Muscle layer of colon (tissue), 2 donors: ENCODE results near the gene PHF5A.

Experiments
- H3K27ac ChIP-seq: one replicate; pipeline ENCODE4 v1.7.0; 2013; ENCODE audit warnings: low read depth, mild to moderate bottlenecking, low read length, moderate library complexity
- H3K27me3 ChIP-seq, 2 donors: one replicate each; pipeline ENCODE4 v1.7.0; 2013; ENCODE audit warnings: low read length in 2 of 2, mild to moderate bottlenecking in 2 of 2; ENCODE audit not compliant: insufficient read depth in 2 of 2, control insufficient read depth in 1 of 2
- H3K36me3 ChIP-seq: one replicate; pipeline ENCODE4 v1.7.0; 2013; ENCODE audit warnings: mild to moderate bottlenecking, low read length; ENCODE audit not compliant: insufficient read depth
- H3K4me1 ChIP-seq: one replicate; pipeline ENCODE4 v1.7.0; 2013; ENCODE audit warnings: mild to moderate bottlenecking, low read length; ENCODE audit not compliant: insufficient read depth
- H3K4me3 ChIP-seq, 2 donors: one replicate each; pipeline ENCODE4 v1.7.0; 2013; ENCODE audit warnings: low read length in 2 of 2, low read depth in 1 of 2, mild to moderate bottlenecking in 1 of 2, moderate library complexity in 1 of 2
- H3K9ac ChIP-seq: one replicate; pipeline ENCODE4 v1.7.0; 2013; ENCODE audit warnings: low read length
- H3K9me3 ChIP-seq: one replicate; pipeline ENCODE4 v1.7.0; 2013; ENCODE audit warnings: mild to moderate bottlenecking, low read length
- donor health status: abdominal sarcoma.
- donor health status: Adenocarcinoma of cecum.

Gene PHF5A

GRCh38 chr22:41468381-41469217, at the start of gene PHF5A, which contains the start of gene ACO2:
PHF5A (minus strand) TSS chr22:41468692; CDS start chr22:41468653, 39 bp downstream.
ACO2 (plus strand) TSS chr22:41469117; CDS start chr22:41469147, 30 bp downstream.
- H3K27ac ChIP-seq: peak within 1 kb of the TSS; percentile 96
- H3K36me3 ChIP-seq: peaks cover 47% of the 10 kb centered on the region
- no peaks in the 10 kb centered on the region for H3K9me3 ChIP-seq
- H3K4me3 ChIP-seq: peak within 1 kb of the TSS; percentile 33 to 91
- H3K9ac ChIP-seq: peak within 1 kb of the TSS; percentile 92
- peaks cover 27% of the 10 kb centered on the region for H3K4me1 ChIP-seq
- no peaks in the 10 kb centered on the region for H3K27me3 ChIP-seq

GRCh38 chr22:41518048-41518347, 49.5 kb upstream of the PHF5A start:
- Histone ChIP-seq H3K4me1 (peaks cover 15% of the 10 kb centered on the region), H3K4me3 (no peak overlapping the region), H3K9ac (no peak overlapping the region), H3K27ac (no peak overlapping the region), H3K27me3 (no peaks in the 10 kb centered on the region), H3K36me3 (peaks cover 47% of the 10 kb centered on the region), H3K9me3 (no peaks in the 10 kb centered on the region)

- no peak overlapping the region for H3K27ac ChIP-seq
These were observed 48.9 kb upstream of the PHF5A start for GRCh38 chr22:41517172-41518047.

GRCh38 chr22:41516462-41516861, 48.0 kb upstream of the PHF5A start:
- no peak overlapping the region for H3K4me3 ChIP-seq
- no peaks in the 10 kb centered on the region for H3K27me3 ChIP-seq
- peaks cover 30% of the 10 kb centered on the region for H3K4me1 ChIP-seq
- no peak overlapping the region for H3K27ac ChIP-seq
- no peak overlapping the region for H3K9ac ChIP-seq
- no peaks in the 10 kb centered on the region for H3K9me3 ChIP-seq
- H3K36me3 ChIP-seq: peaks cover 61% of the 10 kb centered on the region

More at GRCh38 chr22:41517172-41518047, 48.9 kb upstream of the PHF5A start:
- Histone ChIP-seq H3K27me3 (no peaks in the 10 kb centered on the region), H3K4me1 (peaks cover 21% of the 10 kb centered on the region), H3K9me3 (no peaks in the 10 kb centered on the region), H3K4me3 (no peak overlapping the region), H3K9ac (no peak overlapping the region), H3K36me3 (peaks cover 53% of the 10 kb centered on the region)

- no peak overlapping the region for H3K27ac ChIP-seq
- no peak overlapping the region for H3K4me3 ChIP-seq
- peaks cover 33% of the 10 kb centered on the region for H3K4me1 ChIP-seq
- H3K36me3 ChIP-seq: peaks cover 63% of the 10 kb centered on the region
- no peaks in the 10 kb centered on the region for H3K27me3 ChIP-seq
- H3K9me3 ChIP-seq: no peaks in the 10 kb centered on the region
- H3K9ac ChIP-seq: no peak overlapping the region
These were observed 44.9 kb upstream of the PHF5A start for GRCh38 chr22:41513391-41513790.

- Histone ChIP-seq H3K9me3 (no peaks in the 10 kb centered on the region), H3K27me3 (no peaks in the 10 kb centered on the region), H3K27ac (peak overlapping the region; percentile 41), H3K4me3 (no peak overlapping the region), H3K36me3 (peaks cover 71% of the 10 kb centered on the region), H3K9ac (no peak overlapping the region), H3K4me1 (peaks cover 26% of the 10 kb centered on the region)
These were observed 44.1 kb upstream of the PHF5A start for GRCh38 chr22:41512421-41513194.

DNA sequence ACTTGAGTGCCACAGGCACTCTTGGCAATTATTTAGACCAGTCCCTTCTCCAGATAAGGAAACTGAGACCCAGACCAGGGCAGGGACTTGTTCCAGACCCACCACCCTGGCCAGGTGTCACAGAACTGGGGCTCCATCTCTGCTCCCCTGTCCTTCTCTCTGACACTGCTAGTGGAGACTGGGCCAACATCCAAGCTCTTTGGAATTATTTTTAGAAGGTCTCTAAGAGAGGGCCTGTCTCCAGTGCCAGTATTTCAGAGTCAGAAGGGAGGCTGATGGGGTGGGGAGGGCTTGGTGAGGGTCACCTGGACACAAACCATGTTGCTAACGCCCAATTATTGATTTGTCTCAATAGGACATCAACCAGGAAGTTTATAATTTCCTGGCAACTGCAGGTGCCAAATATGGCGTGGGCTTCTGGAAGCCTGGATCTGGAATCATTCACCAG, 43.1 kb upstream of the PHF5A start:
- H3K4me1 ChIP-seq: peaks cover 24% of the 10 kb centered on the region
- no peaks in the 10 kb centered on the region for H3K9me3 ChIP-seq
- no peak overlapping the region for H3K9ac ChIP-seq
- no peak overlapping the region for H3K4me3 ChIP-seq
- peaks cover 78% of the 10 kb centered on the region for H3K36me3 ChIP-seq
- no peak overlapping the region for H3K27ac ChIP-seq
- no peaks in the 10 kb centered on the region for H3K27me3 ChIP-seq

- H3K4me3 ChIP-seq: no peak overlapping the region
- H3K9me3 ChIP-seq: no peaks in the 10 kb centered on the region
- no peak overlapping the region for H3K27ac ChIP-seq
- H3K4me1 ChIP-seq: peaks cover 24% of the 10 kb centered on the region
- H3K36me3 ChIP-seq: peaks cover 57% of the 10 kb centered on the region
- no peak overlapping the region for H3K9ac ChIP-seq
- no peaks in the 10 kb centered on the region for H3K27me3 ChIP-seq
These were observed 40.3 kb upstream of the PHF5A start for GRCh38 chr22:41508770-41509170.

DNA sequence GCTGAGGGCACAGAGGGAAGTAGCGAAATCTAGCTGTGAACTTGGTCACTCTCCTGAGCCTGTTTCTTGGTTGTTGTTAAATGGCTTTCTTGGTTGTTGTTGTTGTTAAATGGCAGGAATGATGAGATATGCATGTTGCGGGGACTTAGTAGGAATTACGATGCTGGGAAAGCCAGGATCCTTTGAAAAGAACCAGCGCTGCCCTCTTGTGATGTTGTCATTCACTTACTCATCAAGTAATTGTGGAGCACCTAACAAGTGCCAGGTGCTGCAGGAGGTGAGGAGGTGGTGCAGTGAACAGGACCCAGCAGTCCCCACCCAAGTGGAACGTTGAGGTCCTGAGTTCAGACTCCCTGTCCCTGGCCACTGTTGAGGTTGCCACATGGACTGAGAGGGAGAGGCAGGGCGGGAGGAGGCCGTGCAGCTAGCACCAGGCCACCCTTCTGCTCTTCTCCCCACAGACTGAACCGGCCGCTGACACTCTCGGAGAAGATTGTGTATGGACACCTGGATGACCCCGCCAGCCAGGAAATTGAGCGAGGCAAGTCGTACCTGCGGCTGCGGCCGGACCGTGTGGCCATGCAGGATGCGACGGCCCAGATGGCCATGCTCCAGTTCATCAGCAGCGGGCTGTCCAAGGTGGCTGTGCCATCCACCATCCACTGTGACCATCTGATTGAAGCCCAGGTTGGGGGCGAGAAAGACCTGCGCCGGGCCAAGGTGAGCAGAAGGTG, 39.0 kb upstream of the PHF5A start:
- H3K36me3 ChIP-seq: peaks cover 48% of the 10 kb centered on the region
- H3K9me3 ChIP-seq: no peaks in the 10 kb centered on the region
- H3K27ac ChIP-seq: no peak overlapping the region
- peaks cover 13% of the 10 kb centered on the region for H3K4me1 ChIP-seq
- H3K4me3 ChIP-seq: no peak overlapping the region
- no peaks in the 10 kb centered on the region for H3K27me3 ChIP-seq
- H3K9ac ChIP-seq: no peak overlapping the region

DNA sequence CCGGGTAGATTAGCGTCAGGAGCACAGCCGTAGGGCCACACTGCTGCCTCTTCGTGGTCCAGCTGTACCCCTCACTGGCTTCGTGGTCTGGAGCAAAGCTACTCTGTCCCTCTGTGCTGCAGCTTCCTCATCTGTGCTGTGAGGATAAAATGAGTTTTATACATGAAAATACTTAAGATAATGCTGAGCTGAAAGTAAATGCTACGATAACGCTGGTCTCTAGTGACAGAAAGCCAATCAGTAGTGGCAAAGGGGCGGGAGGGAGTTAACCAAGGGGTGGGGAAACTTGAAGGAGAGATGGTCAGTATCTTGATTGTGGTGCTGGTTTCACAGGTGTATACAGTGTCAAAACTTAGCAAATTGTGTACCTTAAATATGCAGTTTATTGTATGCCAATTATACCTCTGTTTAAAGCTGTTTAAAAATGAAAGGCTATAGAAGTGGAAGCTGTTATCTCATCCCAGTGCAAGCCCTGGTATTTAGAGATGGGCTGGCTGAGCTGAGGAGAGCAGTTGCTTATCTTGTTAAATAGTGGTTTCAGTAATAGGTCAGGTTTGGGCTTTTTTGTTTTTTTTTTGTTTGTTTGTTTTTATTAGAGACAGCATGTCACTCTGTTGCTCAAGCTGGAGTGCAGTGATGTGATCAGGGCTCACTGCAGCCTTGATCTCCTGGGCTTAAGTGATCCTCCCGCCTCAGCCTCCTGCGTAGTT, 37.2 kb upstream of the PHF5A start:
- H3K9ac ChIP-seq: no peak overlapping the region
- H3K4me1 ChIP-seq: no peaks in the 10 kb centered on the region
- H3K27me3 ChIP-seq: no peaks in the 10 kb centered on the region
- H3K27ac ChIP-seq: no peak overlapping the region
- H3K36me3 ChIP-seq: peaks cover 53% of the 10 kb centered on the region
- H3K4me3 ChIP-seq: no peak overlapping the region
- no peaks in the 10 kb centered on the region for H3K9me3 ChIP-seq
